ENCODE data around the gene PUM2.

GRCh38 chr2:20326163-20326780, 24.4 kb downstream of the PUM2 start:
- peak in 4 of 5 experiments; percentile 26 to 70 (median 40) for TF ChIP-seq CTCF (IDR thresholded peaks at IDR 0.05 in 4 of 5, conservative IDR thresholded peaks at IDR 0.05 in 1 of 5)
- no peak for TF ChIP-seq POLR2A (IDR thresholded peaks at IDR 0.05)

Measured in gastrocnemius medialis (tissue), 4 donors.